ENCODE results near the gene SKAP2. TPM values are rescaled to one million over a fixed set of nuclear protein-coding genes. Genes with fewer than 3 reads are reported as not detected.

The SKAP2 gene
- total RNA-seq, 1 experiment from 2014 or later = 0.56 TPM

DNA sequence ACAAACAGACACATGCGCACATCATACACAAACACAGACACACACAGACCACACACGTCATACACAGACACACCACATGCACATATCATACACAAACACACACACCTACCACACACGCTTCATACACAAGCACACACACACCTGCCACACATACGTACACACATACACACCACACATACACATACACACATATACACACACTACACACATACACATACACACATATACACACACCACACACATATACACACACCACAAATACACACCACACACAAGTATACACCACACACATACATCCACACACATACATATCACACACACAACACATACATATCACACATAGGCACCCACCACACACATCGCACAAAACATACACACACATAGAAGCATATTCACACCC, 224.7 kb downstream of the SKAP2 start:
- H3K36me3 ChIP-seq (ENCODE audit: insufficient read depth, low read length, poor library complexity, severe bottlenecking) = no peaks in the 10 kb centered on the region
- ChIA-PET POLR2A (ENCODE audit: low non-redundant PET) (no interaction called here), CTCF (no interaction called here)
- intact Hi-C loops (cut with micrococcal nuclease; ENCODE audit: unreplicated experiment) = no loop called here
- no peaks in the 10 kb centered on the region for H3K9me3 ChIP-seq (ENCODE audit: low read depth, low read length, poor library complexity, severe bottlenecking)
- no peak for DNase-seq (ENCODE audit: low spot score)
- H3K27ac ChIP-seq (ENCODE audit: low read depth, low read length, poor library complexity, severe bottlenecking) = no peak overlapping the region
- no TSS peak for BruUV-seq (replicated peaks)
- TF ChIP-seq EZH2 (IDR thresholded peaks at IDR 0.05; ENCODE audit: borderline replicate concordance, low read depth, low read length, poor library complexity, severe bottlenecking) = no peak
- TF ChIP-seq, protein P1, sequence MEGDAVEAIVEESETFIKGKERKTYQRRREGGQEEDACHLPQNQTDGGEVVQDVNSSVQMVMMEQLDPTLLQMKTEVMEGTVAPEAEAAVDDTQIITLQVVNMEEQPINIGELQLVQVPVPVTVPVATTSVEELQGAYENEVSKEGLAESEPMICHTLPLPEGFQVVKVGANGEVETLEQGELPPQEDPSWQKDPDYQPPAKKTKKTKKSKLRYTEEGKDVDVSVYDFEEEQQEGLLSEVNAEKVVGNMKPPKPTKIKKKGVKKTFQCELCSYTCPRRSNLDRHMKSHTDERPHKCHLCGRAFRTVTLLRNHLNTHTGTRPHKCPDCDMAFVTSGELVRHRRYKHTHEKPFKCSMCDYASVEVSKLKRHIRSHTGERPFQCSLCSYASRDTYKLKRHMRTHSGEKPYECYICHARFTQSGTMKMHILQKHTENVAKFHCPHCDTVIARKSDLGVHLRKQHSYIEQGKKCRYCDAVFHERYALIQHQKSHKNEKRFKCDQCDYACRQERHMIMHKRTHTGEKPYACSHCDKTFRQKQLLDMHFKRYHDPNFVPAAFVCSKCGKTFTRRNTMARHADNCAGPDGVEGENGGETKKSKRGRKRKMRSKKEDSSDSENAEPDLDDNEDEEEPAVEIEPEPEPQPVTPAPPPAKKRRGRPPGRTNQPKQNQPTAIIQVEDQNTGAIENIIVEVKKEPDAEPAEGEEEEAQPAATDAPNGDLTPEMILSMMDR (conservative IDR thresholded peaks at IDR 0.05; ENCODE audit: low read depth, low read length) = no peak
- H3K4me3 ChIP-seq (ENCODE audit: low read depth, low read length, poor library complexity, severe bottlenecking) = no peak overlapping the region
- no peaks in the 10 kb centered on the region for H3K4me1 ChIP-seq (ENCODE audit: insufficient read depth, low read length, poor library complexity, severe bottlenecking)
- H3K27me3 ChIP-seq (replicated peaks; ENCODE audit: insufficient read depth, low read depth, low read length, poor library complexity) = peaks cover 19% of the 10 kb centered on the region

DNA sequence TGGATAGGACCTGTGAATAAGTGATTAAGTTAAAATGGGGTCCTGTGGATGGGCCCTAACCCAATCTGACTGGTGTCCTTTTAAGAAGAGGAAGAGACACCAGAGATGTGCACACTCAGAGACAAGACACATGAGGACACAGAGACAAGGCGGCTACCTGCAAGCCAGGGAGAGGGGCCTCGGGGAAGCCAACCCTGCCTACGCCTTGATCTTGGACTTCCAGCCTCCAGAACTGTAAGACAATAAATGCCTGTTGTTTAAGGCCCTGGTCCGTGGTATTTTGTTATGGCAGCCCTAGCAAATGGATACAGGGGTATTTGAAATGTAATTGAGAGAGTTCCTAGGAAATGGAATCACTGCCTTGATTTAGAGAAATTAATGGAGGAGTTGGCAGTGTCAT, 225.3 kb downstream of the SKAP2 start:
- no peak overlapping the region for H3K27ac ChIP-seq (ENCODE audit: low read depth, low read length, poor library complexity, severe bottlenecking)
- H3K4me3 ChIP-seq (ENCODE audit: low read depth, low read length, poor library complexity, severe bottlenecking) = no peak overlapping the region
- no peaks in the 10 kb centered on the region for H3K36me3 ChIP-seq (ENCODE audit: insufficient read depth, low read length, poor library complexity, severe bottlenecking)
- intact Hi-C loops (cut with micrococcal nuclease; ENCODE audit: unreplicated experiment) = no loop called here
- no peaks in the 10 kb centered on the region for H3K9me3 ChIP-seq (ENCODE audit: low read depth, low read length, poor library complexity, severe bottlenecking)
- BruUV-seq (replicated peaks) = no TSS peak
- H3K4me1 ChIP-seq (ENCODE audit: insufficient read depth, low read length, poor library complexity, severe bottlenecking) = no peaks in the 10 kb centered on the region
- TF ChIP-seq, protein P1 (conservative IDR thresholded peaks at IDR 0.05; ENCODE audit: low read depth, low read length) = no peak
- TF ChIP-seq EZH2 (IDR thresholded peaks at IDR 0.05; ENCODE audit: borderline replicate concordance, low read depth, low read length, poor library complexity, severe bottlenecking) = no peak
- peaks cover 20% of the 10 kb centered on the region for H3K27me3 ChIP-seq (replicated peaks; ENCODE audit: insufficient read depth, low read depth, low read length, poor library complexity)
- no peak for DNase-seq (ENCODE audit: low spot score)
- CTCF ChIA-PET = no interaction called here
- POLR2A ChIA-PET (ENCODE audit: low non-redundant PET) = no interaction called here

DNA sequence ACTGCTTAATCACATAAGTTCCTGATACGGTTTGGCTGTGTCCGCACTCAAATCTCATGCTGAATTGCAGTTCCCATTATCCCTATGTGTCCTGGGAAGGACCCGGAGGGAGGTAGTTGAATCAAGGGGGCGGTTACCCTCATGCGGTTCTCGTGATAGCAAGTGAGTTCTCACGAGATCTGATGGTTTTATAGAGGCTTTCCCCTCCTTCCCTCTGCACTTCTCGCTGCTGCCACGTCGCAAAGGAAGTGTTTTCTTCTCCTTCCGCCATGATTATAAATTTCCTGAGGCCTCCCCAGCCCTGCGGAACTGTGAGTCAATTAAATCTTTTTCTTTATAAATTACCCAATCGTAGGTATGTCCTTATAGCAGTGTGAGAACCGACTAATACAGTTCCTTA, 226.2 kb downstream of the SKAP2 start:
- peaks cover 19% of the 10 kb centered on the region for H3K27me3 ChIP-seq (replicated peaks; ENCODE audit: insufficient read depth, low read depth, low read length, poor library complexity)
- intact Hi-C loops (cut with micrococcal nuclease; ENCODE audit: unreplicated experiment) = no loop called here
- POLR2A ChIA-PET (ENCODE audit: low non-redundant PET) = no interaction called here
- H3K4me3 ChIP-seq (ENCODE audit: low read depth, low read length, poor library complexity, severe bottlenecking) = no peak overlapping the region
- no peak overlapping the region for H3K27ac ChIP-seq (ENCODE audit: low read depth, low read length, poor library complexity, severe bottlenecking)
- no peaks in the 10 kb centered on the region for H3K36me3 ChIP-seq (ENCODE audit: insufficient read depth, low read length, poor library complexity, severe bottlenecking)
- DNase-seq (ENCODE audit: low spot score) = no peak
- BruUV-seq (replicated peaks) = no TSS peak
- no peak for TF ChIP-seq EZH2 (IDR thresholded peaks at IDR 0.05; ENCODE audit: borderline replicate concordance, low read depth, low read length, poor library complexity, severe bottlenecking)
- no peaks in the 10 kb centered on the region for H3K9me3 ChIP-seq (ENCODE audit: low read depth, low read length, poor library complexity, severe bottlenecking)
- CTCF ChIA-PET = no interaction called here
- no peaks in the 10 kb centered on the region for H3K4me1 ChIP-seq (ENCODE audit: insufficient read depth, low read length, poor library complexity, severe bottlenecking)

DNA sequence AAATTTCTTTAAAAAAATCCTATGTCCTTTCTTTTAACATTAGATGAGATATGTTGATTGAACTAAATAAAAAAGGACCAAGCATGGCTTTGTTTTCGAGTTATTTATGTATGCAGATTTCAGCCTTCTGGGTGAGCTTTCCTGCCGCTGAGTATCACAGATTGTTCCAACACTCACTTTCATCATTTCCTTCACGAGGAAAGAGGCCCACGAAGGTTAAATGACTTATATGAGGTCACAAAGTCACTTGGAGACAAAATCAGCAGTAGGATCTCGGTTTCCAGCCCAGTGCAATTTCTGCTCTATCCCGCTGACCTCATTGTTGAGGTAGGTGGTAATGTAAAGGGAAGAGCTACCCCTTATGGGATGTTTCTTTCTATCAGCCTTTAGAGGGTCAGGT, 226.8 kb downstream of the SKAP2 start:
- TF ChIP-seq, protein P1 (conservative IDR thresholded peaks at IDR 0.05; ENCODE audit: low read depth, low read length) = no peak
- no peak for TF ChIP-seq EZH2 (IDR thresholded peaks at IDR 0.05; ENCODE audit: borderline replicate concordance, low read depth, low read length, poor library complexity, severe bottlenecking)
- Histone ChIP-seq H3K9me3 (ENCODE audit: low read depth, low read length, poor library complexity, severe bottlenecking) (no peaks in the 10 kb centered on the region), H3K4me1 (ENCODE audit: insufficient read depth, low read length, poor library complexity, severe bottlenecking) (no peaks in the 10 kb centered on the region), H3K36me3 (ENCODE audit: insufficient read depth, low read length, poor library complexity, severe bottlenecking) (no peaks in the 10 kb centered on the region), H3K27me3 (replicated peaks; ENCODE audit: insufficient read depth, low read depth, low read length, poor library complexity) (peaks cover 19% of the 10 kb centered on the region), H3K4me3 (ENCODE audit: low read depth, low read length, poor library complexity, severe bottlenecking) (no peak overlapping the region), H3K27ac (ENCODE audit: low read depth, low read length, poor library complexity, severe bottlenecking) (no peak overlapping the region)
- no peak for DNase-seq (ENCODE audit: low spot score)
- no TSS peak for BruUV-seq (replicated peaks)
- POLR2A ChIA-PET (ENCODE audit: low non-redundant PET) = no interaction called here
- CTCF ChIA-PET = no interaction called here
- intact Hi-C loops (cut with micrococcal nuclease; ENCODE audit: unreplicated experiment) = no loop called here
